ENCODE measurements around the gene GOLGA5. TPM values are rescaled to one million over a fixed set of nuclear protein-coding genes. Genes with fewer than 3 reads are reported as not detected.
"Not testable (repeated sequence)": the region's sequence is repeated elsewhere in the genome, so short reads cannot be mapped to it uniquely, and the experiment has no call there.

GOLGA5 gene
- total RNA-seq, 1 donor from 2014 or later = 33.2 TPM

GRCh38 chr14:92778868-92779565 is 15.1 kb upstream of the GOLGA5 start:
- DNase-seq (ENCODE audit: low spot score) = not testable (repeated sequence)

DNA sequence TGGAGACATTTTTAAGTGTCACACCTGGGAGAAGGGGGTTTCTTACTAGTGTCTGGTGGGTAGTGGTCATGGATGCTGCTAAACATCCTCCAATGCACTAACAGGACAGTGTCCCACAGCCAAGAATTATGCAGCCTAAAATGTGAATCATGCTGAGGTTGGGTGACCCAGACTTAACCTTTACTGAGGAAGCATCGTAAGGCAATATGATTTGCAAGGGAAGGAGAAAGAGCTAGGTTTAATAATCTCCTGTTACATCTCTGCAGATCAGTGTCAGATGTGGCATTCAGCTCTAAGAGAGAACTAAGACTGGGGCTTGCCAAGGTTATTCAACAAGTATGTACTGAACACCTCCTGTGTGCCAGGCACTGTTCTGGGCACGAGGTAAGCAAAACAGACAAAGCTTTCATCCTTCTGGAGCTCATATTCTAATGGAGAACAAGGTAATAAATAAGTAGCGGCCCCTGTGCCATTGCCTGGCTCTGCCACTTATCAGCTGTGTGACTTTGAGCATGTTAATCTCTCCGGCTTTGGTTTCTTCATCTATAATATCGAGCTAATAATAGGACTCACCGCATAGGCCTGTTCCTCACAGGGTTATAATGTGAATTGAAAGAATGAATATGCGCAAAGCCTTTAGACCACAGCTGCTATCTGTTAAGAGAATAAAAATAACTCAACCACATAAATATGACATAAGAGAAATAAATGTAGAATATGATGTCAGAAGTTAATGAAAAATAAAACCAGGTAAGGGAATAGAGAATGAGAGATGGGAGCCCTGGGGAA is 13.5 kb upstream of the GOLGA5 start:
- no peak for DNase-seq (ENCODE audit: low spot score)

DNA sequence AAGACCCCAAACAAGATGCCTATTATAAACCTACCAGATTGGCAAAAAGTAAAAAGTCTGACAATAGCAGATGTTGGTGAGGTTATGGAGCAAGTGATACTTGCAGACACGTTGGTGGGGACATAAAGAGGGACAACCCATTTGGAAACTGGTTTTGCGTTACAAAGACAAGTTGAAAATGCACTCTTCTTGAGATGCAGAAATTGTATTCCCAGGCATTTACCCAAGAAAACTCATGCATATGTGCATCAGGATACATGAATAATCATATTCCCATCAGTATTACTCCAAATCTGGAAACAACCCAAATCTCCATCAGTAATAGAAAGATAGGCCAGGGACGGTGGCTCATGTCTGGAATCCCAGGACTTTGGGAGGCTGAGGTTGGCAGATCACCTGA is 12.8 kb upstream of the GOLGA5 start:
- DNase-seq (ENCODE audit: low spot score) = no peak

GRCh38 chr14:92783813-92784431 is 10.2 kb upstream of the GOLGA5 start:
- no peak for DNase-seq (ENCODE audit: low spot score)

- DNase-seq (ENCODE audit: low spot score) = no peak
Measured at GRCh38 chr14:92785667-92786426, 8.3 kb upstream of the GOLGA5 start.

- no peak for DNase-seq (ENCODE audit: low spot score)
Measured at GRCh38 chr14:92786427-92786756, 7.7 kb upstream of the GOLGA5 start.

- DNase-seq (ENCODE audit: low spot score) = no peak
Measured at GRCh38 chr14:92787554-92787953, 6.6 kb upstream of the GOLGA5 start.

DNA sequence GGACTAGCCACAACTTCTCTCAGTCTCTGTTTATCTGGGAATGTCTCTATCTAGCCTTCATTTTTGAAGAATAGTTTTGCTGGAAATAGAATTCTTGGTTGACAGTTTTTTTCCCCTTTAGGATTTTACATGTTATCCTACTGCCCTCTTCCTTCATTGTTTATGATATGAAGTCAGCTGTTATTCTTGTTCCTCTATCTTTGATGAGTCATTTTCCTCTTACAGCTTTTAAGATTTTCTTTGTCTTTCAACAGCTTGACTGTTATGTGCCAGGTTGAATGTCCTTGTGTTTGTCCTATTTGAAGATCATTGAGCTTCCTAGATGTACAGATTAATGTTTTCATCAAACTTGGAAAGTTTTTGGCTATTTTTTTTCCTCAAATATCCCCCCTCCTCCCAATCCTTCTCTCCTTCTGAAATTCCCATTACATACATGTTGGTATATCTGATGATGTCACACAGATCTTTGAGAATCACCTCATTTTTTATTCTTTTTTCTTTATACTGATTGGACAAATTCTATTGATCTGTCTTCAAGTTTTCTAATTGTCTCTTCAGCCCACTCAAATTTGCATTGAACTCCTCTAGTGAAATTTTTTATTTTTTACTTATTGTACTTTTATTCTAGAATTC is 4.5 kb upstream of the GOLGA5 start:
- no peak for DNase-seq (ENCODE audit: low spot score)

- no peak for DNase-seq (ENCODE audit: low spot score)
Measured at GRCh38 chr14:92792885-92793284, 1.2 kb upstream of the GOLGA5 start.

DNA sequence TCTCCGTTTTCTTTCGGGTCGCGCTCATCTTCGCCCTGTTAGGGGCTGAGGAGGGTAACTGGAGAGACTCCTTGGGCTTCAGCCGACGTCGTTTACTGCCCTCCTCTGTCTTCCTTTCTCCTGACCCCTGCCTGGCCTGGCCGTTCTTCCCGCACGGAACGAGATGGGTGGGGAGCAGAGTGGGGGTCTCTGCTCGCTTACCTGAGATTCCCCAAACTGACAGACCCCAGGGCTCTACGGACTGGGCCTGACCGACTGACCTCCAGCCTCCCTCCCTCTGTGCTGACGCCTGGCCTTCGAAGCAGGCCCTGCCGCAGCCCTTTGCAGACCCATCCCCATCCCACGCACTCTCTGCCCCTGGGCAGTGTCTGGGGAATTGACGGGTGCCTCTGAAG is 439 bp downstream of the GOLGA5 start:
- no peak for DNase-seq (ENCODE audit: low spot score)

- no peak for DNase-seq (ENCODE audit: low spot score)
Measured at GRCh38 chr14:92794961-92795360, 856 bp downstream of the GOLGA5 start.

- DNase-seq (ENCODE audit: low spot score) = no peak
Measured at GRCh38 chr14:92797935-92798653, 4.0 kb downstream of the GOLGA5 start.

GRCh38 chr14:92798811-92799210 is 4.7 kb downstream of the GOLGA5 start:
- DNase-seq (ENCODE audit: low spot score) = no peak

GRCh38 chr14:92800012-92800411 is 5.9 kb downstream of the GOLGA5 start:
- no peak for DNase-seq (ENCODE audit: low spot score)

DNA sequence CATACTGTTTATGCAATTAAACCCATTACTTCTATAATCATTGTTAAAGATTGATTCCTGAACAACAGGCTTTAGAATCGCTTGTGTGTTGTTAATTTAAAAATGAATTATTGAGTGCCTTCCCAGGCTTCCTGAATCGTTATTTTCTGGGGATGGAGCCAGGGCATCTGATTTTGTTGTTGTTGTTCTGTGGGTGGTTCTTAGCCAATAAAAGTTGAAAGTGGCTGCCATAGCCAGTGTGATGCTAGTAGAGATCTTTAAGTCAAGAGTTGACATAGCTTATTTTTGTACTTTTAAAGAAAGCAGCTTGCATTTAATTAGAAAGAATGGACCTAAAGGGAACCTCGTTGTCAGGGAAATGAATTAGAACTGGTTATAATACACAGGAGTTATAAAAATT is 6.4 kb downstream of the GOLGA5 start:
- DNase-seq (ENCODE audit: low spot score) = no peak

- DNase-seq (ENCODE audit: low spot score) = no peak
Measured at GRCh38 chr14:92801917-92802316, 7.8 kb downstream of the GOLGA5 start.

- no peak for DNase-seq (ENCODE audit: low spot score)
Measured at GRCh38 chr14:92802678-92803077, 8.6 kb downstream of the GOLGA5 start.

- no peak for DNase-seq (ENCODE audit: low spot score)
Measured at GRCh38 chr14:92813201-92813600, 19.1 kb downstream of the GOLGA5 start.

GRCh38 chr14:92819011-92819597 is 25.0 kb downstream of the GOLGA5 start:
- DNase-seq (ENCODE audit: low spot score) = no peak

DNA sequence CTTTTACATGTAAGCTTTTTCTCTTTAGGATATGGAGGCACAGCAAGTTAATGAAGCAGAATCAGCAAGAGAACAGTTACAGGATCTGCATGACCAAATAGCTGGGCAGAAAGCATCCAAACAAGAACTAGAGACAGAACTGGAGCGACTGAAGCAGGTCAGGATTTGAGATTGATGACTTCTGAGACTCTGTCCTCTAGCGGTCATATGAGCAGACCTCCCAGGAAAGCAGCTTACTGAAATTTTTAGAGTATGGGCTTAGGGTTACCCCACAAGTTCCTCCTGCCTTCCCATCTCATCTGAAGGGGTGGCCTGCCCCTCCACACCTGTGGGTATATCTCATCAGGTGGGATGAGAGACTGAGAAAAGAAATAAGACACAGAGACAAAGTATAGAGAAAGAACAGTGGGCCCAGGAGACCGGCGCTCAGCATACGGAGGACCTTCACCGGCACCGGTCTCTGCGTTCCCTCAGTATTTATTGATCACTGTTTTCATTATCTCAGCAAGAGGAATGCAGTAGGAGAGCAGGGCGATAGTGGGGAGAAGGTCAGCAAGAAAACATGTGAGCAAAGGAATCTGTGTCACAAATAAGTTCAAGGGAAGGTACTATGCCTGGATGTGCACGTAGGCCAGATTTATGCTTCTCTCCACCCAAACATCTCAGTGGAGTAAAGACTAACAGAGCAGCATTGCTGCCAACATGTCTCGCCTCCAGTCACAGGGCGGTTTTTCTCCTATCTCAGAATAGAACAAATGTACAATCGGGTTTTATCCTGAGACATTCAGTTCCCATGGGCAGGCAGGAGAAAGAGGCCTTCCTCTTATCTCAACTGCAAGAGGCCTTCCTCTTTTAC is 25.8 kb downstream of the GOLGA5 start:
- DNase-seq (ENCODE audit: low spot score) = not testable (repeated sequence)
